Measurements from ENCODE around the gene SSPN. TPM values are rescaled to one million over a fixed set of nuclear protein-coding genes. Genes with fewer than 3 reads are reported as not detected.

Gene SSPN
- total RNA-seq, 3 donors from 2014 or later (not counting 1 experiment from before 2014, with no cell fraction given) = 0.95 TPM; not detected in 2

DNA sequence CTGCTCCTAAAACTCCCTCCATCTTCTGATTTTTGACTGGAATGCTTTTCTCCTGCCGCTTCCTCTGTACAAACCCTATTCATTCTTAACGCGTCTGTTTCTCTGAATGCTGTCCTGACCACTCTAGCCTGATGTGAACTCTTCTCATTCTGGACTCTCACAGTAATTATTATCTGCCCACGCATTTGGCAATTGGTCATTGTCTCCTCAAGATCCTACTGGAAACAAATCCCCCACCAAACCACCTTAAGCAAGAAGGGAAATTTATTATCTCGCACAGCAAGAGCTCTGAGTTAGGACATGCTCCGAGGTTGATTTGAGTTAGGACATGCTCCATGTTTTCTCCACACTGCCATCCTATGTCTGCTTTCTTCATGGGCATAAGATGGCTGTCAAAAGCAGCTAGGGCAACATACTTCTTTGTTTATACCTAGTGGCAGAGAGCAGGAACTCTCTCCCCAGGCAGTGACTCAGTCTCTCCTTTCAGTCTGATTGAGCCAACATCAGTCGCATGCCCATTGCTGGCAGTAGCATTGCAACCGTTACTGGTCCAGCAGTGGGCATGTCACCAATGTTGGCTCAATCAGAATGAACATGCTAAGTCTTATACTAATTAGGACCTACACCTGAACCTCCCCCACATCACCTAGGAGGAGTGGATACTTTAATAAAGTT, 102.2 kb downstream of the SSPN start:
- H3K27me3 ChIP-seq (ENCODE audit: control insufficient read depth, insufficient read depth, low read length) = no peaks in the 10 kb centered on the region
- no peak overlapping the region for H3K27ac ChIP-seq (ENCODE audit: low read length)
- no peaks in the 10 kb centered on the region for H3K4me1 ChIP-seq (ENCODE audit: control insufficient read depth, insufficient read depth, low read length)
- no peak overlapping the region for H3K4me3 ChIP-seq (ENCODE audit: low read length)
- intact Hi-C loops (cut with micrococcal nuclease) = no loop called here
- H3K27ac Mint-ChIP-seq = no peak overlapping the region
- ATAC-seq (no peak), DNase-seq (no peak)
- TF ChIP-seq, protein P1, sequence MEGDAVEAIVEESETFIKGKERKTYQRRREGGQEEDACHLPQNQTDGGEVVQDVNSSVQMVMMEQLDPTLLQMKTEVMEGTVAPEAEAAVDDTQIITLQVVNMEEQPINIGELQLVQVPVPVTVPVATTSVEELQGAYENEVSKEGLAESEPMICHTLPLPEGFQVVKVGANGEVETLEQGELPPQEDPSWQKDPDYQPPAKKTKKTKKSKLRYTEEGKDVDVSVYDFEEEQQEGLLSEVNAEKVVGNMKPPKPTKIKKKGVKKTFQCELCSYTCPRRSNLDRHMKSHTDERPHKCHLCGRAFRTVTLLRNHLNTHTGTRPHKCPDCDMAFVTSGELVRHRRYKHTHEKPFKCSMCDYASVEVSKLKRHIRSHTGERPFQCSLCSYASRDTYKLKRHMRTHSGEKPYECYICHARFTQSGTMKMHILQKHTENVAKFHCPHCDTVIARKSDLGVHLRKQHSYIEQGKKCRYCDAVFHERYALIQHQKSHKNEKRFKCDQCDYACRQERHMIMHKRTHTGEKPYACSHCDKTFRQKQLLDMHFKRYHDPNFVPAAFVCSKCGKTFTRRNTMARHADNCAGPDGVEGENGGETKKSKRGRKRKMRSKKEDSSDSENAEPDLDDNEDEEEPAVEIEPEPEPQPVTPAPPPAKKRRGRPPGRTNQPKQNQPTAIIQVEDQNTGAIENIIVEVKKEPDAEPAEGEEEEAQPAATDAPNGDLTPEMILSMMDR (IDR thresholded peaks at IDR 0.05) = no peak
- H3K36me3 Mint-ChIP-seq = no peaks in the 10 kb centered on the region
- no peaks in the 10 kb centered on the region for H3K9me3 ChIP-seq (ENCODE audit: control insufficient read depth, insufficient read depth, low read length)
- H3K4me1 Mint-ChIP-seq = peaks cover 9 to 23% of the 10 kb centered on the region in 2 donors
- no peaks in the 10 kb centered on the region for H3K9me3 Mint-ChIP-seq
- no peak overlapping the region for H3K4me3 Mint-ChIP-seq
- no peaks in the 10 kb centered on the region for H3K27me3 Mint-ChIP-seq (ENCODE audit: low read depth in 2 of 2)
- no peaks in the 10 kb centered on the region for H3K36me3 ChIP-seq (ENCODE audit: control insufficient read depth, insufficient read depth, low read length)
- 95% methylated on average over 7 of the region's 8 CpGs for WGBS (ENCODE audit: insufficient coverage)

DNA sequence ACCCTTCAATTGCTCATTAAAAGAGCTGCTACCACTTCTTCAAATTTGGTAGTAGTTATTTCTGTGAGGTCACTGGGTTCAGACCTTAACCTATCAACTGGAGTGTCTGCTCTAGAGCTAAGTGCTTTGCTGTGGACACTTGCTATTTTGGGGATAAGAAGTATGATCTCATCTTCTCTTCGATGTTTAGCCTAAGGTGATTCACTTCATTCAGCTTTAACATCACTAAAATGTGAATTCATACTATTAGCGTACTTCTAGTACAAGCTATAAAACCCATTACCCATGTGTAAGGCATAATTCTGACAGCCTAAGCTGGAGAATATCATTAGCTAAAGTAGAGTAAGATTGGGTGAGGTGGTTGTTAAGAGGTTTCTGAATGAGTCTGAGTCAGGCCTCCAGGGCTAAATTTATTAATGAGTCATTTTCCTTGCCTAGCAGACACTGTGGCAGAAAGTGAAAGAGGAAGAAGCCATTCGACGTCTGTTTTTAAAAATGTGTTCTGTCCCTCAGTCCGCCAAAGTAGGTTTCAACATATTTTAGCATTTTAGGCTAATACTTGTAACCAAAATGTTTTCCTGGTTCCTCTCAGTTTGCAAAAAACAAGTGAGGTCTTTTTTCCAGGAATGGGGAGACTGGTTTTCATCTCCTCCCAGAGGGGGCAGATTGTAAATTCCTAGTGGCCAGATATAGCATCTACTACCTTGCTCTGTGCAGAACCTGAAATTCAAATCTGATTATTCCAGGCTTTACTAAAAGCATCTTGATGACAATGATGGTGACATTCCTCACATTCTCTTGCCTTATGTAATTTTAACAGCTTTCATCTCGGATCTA, 103.6 kb downstream of the SSPN start:
- 25% methylated on average over 4 of the region's 6 CpGs for WGBS (ENCODE audit: insufficient coverage)
- Histone ChIP-seq H3K9me3 (ENCODE audit: control insufficient read depth, insufficient read depth, low read length) (no peaks in the 10 kb centered on the region), H3K36me3 (ENCODE audit: control insufficient read depth, insufficient read depth, low read length) (no peaks in the 10 kb centered on the region), H3K4me3 (ENCODE audit: low read length) (no peak overlapping the region), H3K27ac (ENCODE audit: low read length) (no peak overlapping the region), H3K27me3 (ENCODE audit: control insufficient read depth, insufficient read depth, low read length) (no peaks in the 10 kb centered on the region), H3K4me1 (ENCODE audit: control insufficient read depth, insufficient read depth, low read length) (no peaks in the 10 kb centered on the region)
- TF ChIP-seq, protein P1 (IDR thresholded peaks at IDR 0.05) = no peak
- peak overlapping the region in 1 of 2 donors; percentile 12 for H3K27ac Mint-ChIP-seq
- intact Hi-C loops (cut with micrococcal nuclease) = no loop called here
- H3K27me3 Mint-ChIP-seq (ENCODE audit: low read depth in 2 of 2) = no peaks in the 10 kb centered on the region
- ATAC-seq (peak; percentile 86 to 91 (median 89)), DNase-seq (peak in 1 of 2 donors; percentile 28)
- peaks cover 23 to 35% of the 10 kb centered on the region in 2 donors for H3K4me1 Mint-ChIP-seq
- no peaks in the 10 kb centered on the region for H3K36me3 Mint-ChIP-seq
- peak overlapping the region; percentile 61 for H3K4me3 Mint-ChIP-seq
- H3K9me3 Mint-ChIP-seq = no peaks in the 10 kb centered on the region

DNA sequence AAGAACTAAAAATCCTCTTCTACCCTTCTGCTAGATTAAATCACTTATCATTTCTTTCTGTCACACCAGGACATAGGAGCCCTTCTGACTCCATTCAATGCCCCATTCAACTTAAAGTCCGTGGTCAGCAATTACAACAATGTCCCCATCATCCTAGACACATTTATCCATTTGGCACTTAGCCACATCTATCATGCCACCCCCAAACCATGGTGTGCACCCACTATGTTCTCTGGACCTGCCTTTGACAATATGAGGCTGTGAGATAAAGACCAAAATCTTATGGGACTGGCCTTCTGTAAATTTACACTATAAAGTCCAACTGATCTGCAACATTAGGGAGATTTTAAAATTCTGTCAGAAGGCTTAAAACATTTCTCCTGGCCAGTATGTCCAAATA, 104.4 kb downstream of the SSPN start:
- Histone ChIP-seq H3K36me3 (ENCODE audit: control insufficient read depth, insufficient read depth, low read length) (no peaks in the 10 kb centered on the region), H3K27me3 (ENCODE audit: control insufficient read depth, insufficient read depth, low read length) (no peaks in the 10 kb centered on the region), H3K4me1 (ENCODE audit: control insufficient read depth, insufficient read depth, low read length) (no peaks in the 10 kb centered on the region), H3K27ac (ENCODE audit: low read length) (no peak overlapping the region), H3K4me3 (ENCODE audit: low read length) (no peak overlapping the region), H3K9me3 (ENCODE audit: control insufficient read depth, insufficient read depth, low read length) (no peaks in the 10 kb centered on the region)
- Mint-ChIP-seq H3K27ac (peak overlapping the region in 1 of 2 donors; percentile 12), H3K27me3 (ENCODE audit: low read depth in 2 of 2) (no peaks in the 10 kb centered on the region), H3K4me1 (peaks cover 23 to 35% of the 10 kb centered on the region in 2 donors), H3K36me3 (no peaks in the 10 kb centered on the region), H3K9me3 (no peaks in the 10 kb centered on the region), H3K4me3 (peak overlapping the region; percentile 1)
- DNase-seq (no peak), ATAC-seq (no peak)
- intact Hi-C loops (cut with micrococcal nuclease) = no loop called here
- WGBS (ENCODE audit: insufficient coverage) = 89% methylated on average over 1 of the region's 1 CpG
- TF ChIP-seq, protein P1 (IDR thresholded peaks at IDR 0.05) = no peak

Other genes with a start within 250 kb of the SSPN start
- gene RASSF8, start 236.9 kb upstream of the SSPN start, total RNA-seq = 1 to 10 TPM in 2 of 3 donors, under 1 TPM in 1; 0.35 to 1.3 (median 1.2) TPM
- 1 to 10 TPM in 1 of 3 donors, under 1 TPM in 1, not detected in 1; 0.09 to 3.7 TPM for gene BHLHE41, start 70.5 kb upstream of the SSPN start, total RNA-seq